ENCODE results near the gene CAP1. TPM values are rescaled to one million over a fixed set of nuclear protein-coding genes. Genes with fewer than 3 reads are reported as not detected.

Gene CAP1
- total and polyA plus RNA-seq, 10 of the 15 experiments (the other 5 are each of a cell fraction or from before 2014, with no cell fraction given) = 360 to 500 (median 431) TPM

DNA sequence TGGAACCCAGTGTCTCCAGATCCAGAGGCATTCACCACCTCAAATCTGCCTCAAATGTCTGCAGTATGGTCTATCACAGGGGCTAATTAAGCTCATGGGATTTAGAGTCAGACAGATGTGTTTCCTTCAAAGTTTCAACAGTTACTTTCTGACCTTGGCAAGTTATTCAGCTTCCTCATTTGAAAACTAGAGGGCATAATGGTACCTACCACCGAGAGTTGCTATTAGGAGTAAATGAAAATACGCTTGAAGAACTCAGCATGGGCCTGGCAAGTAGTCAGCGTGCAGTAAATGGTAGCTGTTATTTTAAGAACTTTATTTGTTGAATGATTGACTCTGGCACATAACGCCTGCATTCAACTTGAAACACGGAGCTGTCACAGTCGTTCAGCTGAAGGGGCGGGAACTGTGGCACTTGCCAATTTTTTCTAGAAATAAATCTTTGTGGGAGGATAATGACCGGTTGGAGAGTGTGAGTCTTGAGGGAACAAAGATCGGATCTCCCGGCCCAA lies 1.2 kb upstream of the CAP1 start (continued):
- TF ChIP-seq RB1 (IDR thresholded peaks at IDR 0.05; ENCODE audit: borderline replicate concordance) = no peak
- no peak for TF ChIP-seq YY1 (IDR thresholded peaks at IDR 0.05; ENCODE audit: low read depth, low read length)
- peak; percentile 20; the same call in 1 of the 2 replicates for TF ChIP-seq ZBTB40 (IDR thresholded peaks at IDR 0.05; ENCODE audit: borderline replicate concordance)
- no peak for TF ChIP-seq SMC3 (IDR thresholded peaks at IDR 0.05; ENCODE audit: borderline replicate concordance, low read length)
- TF ChIP-seq RFX5 (IDR thresholded peaks at IDR 0.05; ENCODE audit: low read depth, low read length) = no peak
- no peak for TF ChIP-seq PAX5 (IDR thresholded peaks at IDR 0.05; ENCODE audit: borderline replicate concordance, low read depth, low read length)
- no peak for TF ChIP-seq NFYA (IDR thresholded peaks at IDR 0.05; ENCODE audit: borderline replicate concordance, low read depth, low read length)
- TF ChIP-seq ZNF622 (IDR thresholded peaks at IDR 0.05) = no peak
- TF ChIP-seq, protein P1, sequence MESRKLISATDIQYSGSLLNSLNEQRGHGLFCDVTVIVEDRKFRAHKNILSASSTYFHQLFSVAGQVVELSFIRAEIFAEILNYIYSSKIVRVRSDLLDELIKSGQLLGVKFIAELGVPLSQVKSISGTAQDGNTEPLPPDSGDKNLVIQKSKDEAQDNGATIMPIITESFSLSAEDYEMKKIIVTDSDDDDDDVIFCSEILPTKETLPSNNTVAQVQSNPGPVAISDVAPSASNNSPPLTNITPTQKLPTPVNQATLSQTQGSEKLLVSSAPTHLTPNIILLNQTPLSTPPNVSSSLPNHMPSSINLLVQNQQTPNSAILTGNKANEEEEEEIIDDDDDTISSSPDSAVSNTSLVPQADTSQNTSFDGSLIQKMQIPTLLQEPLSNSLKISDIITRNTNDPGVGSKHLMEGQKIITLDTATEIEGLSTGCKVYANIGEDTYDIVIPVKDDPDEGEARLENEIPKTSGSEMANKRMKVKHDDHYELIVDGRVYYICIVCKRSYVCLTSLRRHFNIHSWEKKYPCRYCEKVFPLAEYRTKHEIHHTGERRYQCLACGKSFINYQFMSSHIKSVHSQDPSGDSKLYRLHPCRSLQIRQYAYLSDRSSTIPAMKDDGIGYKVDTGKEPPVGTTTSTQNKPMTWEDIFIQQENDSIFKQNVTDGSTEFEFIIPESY (IDR thresholded peaks at IDR 0.05) = no peak
- TF ChIP-seq CHD1 (IDR thresholded peaks at IDR 0.05; ENCODE audit: low read depth, low read length) = 0 out of 2 replicates have a peak, but pooled peaks have one; percentile 35
- TF ChIP-seq BCL11A (IDR thresholded peaks at IDR 0.05; ENCODE audit: low read depth, low read length) = peak; percentile 67; the same call in 1 of the 2 replicates
- no peak for TF ChIP-seq MYB (IDR thresholded peaks at IDR 0.05; ENCODE audit: borderline replicate concordance, low read depth, low read length)
- no peak for TF ChIP-seq IKZF1 (conservative IDR thresholded peaks at IDR 0.05)
- no peak for TF ChIP-seq CBX3 (IDR thresholded peaks at IDR 0.05; ENCODE audit: borderline replicate concordance, low read depth)
- no peak for TF ChIP-seq SUPT20H (IDR thresholded peaks at IDR 0.05; ENCODE audit: borderline replicate concordance, control insufficient read depth, low read depth, low read length)
- TF ChIP-seq MTA3 (IDR thresholded peaks at IDR 0.05; ENCODE audit: borderline replicate concordance, low read length) = peak; percentile 85; the same call in 1 of the 2 replicates
- TF ChIP-seq GABPA (IDR thresholded peaks at IDR 0.05; ENCODE audit: low read depth) = no peak
- no peak for TF ChIP-seq SRF (IDR thresholded peaks at IDR 0.05; ENCODE audit: low read depth in 2 of 2, low read length in 2 of 2)
- no peak for TF ChIP-seq EZH2 (IDR thresholded peaks at IDR 0.05; ENCODE audit: borderline replicate concordance, control insufficient read depth, low read depth, low read length)
- no peak for TF ChIP-seq POLR2A (IDR thresholded peaks at IDR 0.05; ENCODE audit: low read depth, low read length)
- TF ChIP-seq USF2 (IDR thresholded peaks at IDR 0.05; ENCODE audit: borderline replicate concordance, low read depth, low read length) = no peak
- peak; percentile 15 for TF ChIP-seq FOS (IDR thresholded peaks at IDR 0.05; ENCODE audit: borderline replicate concordance, extremely low read depth, insufficient read length)
- 0 out of 2 replicates have a peak, but pooled peaks have one; percentile 21 for TF ChIP-seq HCFC1 (IDR thresholded peaks at IDR 0.05; ENCODE audit: low read length)
- no peak for TF ChIP-seq ZNF207 (IDR thresholded peaks at IDR 0.05; ENCODE audit: borderline replicate concordance)
- TF ChIP-seq CREB1 (IDR thresholded peaks at IDR 0.05; ENCODE audit: low read depth) = no peak
- no peak for TF ChIP-seq BACH1 (IDR thresholded peaks at IDR 0.05; ENCODE audit: borderline replicate concordance)
- no peak for TF ChIP-seq TAF1 (IDR thresholded peaks at IDR 0.05; ENCODE audit: borderline replicate concordance, low read depth, low read length)
